ENCODE data around the gene SLC45A1.
A peak's percentile ranks its signal among the peaks of the same experiment; 100 is the strongest.

Gene SLC45A1

DNA sequence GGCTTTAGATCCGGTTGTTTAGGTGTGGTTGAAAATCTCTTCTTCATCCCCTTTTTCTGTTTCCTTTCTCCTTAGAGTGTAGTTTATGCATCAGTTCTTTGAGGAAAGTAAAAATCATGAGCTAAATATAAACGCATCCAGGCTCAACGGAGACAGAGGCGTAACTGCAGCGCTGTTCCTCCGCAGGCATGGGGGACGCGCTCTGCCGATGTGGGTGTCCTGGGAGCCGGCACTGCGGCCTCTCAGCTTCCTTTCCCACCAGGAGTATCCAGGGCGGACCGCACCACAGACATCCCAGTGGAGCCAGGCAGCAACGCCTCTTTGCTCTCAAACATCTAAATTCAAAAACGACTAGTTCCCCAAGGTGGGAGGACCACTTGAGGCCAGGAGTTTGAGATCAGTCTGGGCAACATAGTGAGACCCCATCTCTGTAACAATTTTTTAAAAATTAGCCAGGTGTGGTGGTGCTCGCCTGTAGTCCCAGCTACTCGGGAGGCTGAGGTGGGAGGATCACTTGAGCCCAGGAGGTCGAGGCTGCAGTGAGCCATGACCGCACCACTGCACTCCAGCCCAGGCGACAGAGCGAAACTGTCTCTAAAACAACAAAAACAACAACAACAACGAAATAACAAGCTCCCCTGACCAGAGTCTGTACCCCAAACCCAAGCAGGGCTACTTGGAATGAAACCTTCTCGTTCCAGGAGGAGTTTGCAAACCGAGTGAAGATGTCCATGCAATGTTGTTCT is 16.4 kb downstream of the SLC45A1 start:
- H2BK5ac ChIP-seq (ENCODE audit: low read length), result no peak overlapping the region
- no peak for DNase-seq (ENCODE audit: low spot score)
- H3K27ac ChIP-seq (replicated peaks; ENCODE audit: low read length), result no peak overlapping the region
- no peak overlapping the region for H2AK5ac ChIP-seq (ENCODE audit: low read depth, low read length)
- no CpG with 5 or more reads among the region's 24 CpGs for WGBS, 2 donors (ENCODE audit: extremely low coverage in 2 of 2, insufficient read length in 2 of 2, insufficient replicate concordance in 1 of 2)
- no peak overlapping the region for H3K9ac ChIP-seq (ENCODE audit: low read depth, low read length, poor library complexity)
- no peaks in the 10 kb centered on the region for H3K27me3 ChIP-seq (ENCODE audit: control insufficient read depth in 3 of 3, insufficient read depth in 3 of 3, low read depth in 1 of 3, low read length in 3 of 3)
- H2BK15ac ChIP-seq (ENCODE audit: low read length), result no peak overlapping the region
- no peaks in the 10 kb centered on the region for H3K36me3 ChIP-seq (replicated peaks in 1 of 2; ENCODE audit: control insufficient read depth in 2 of 2, insufficient read depth in 2 of 2, low read length in 2 of 2)
- H2BK120ac ChIP-seq (ENCODE audit: low read depth, low read length), result no peak overlapping the region
- no peaks in the 10 kb centered on the region for H3K79me1 ChIP-seq (ENCODE audit: low read depth, low read length)
- H4K8ac ChIP-seq (ENCODE audit: low read depth, low read length), result no peak overlapping the region
- no peak overlapping the region for H2BK12ac ChIP-seq (ENCODE audit: low read length)
- no peak overlapping the region for H2AFZ ChIP-seq (ENCODE audit: low read length)
- no peaks in the 10 kb centered on the region for H3K4me1 ChIP-seq (ENCODE audit: control insufficient read depth in 2 of 2, insufficient read depth in 1 of 2, low read depth in 1 of 2, low read length in 2 of 2)
- H3K4ac ChIP-seq (ENCODE audit: low read length), result no peak overlapping the region
- H3K14ac ChIP-seq (ENCODE audit: low read length), result no peak overlapping the region
- peak overlapping the region; percentile 32 for H3K23ac ChIP-seq (ENCODE audit: low read depth, low read length, poor library complexity)
- no peak overlapping the region for H4K91ac ChIP-seq (ENCODE audit: low read depth, low read length, poor library complexity)
- no peak overlapping the region for H3K4me2 ChIP-seq (ENCODE audit: insufficient read depth, low read length, poor library complexity, severe bottlenecking)
- peak overlapping the region; percentile 29 for H3K18ac ChIP-seq (ENCODE audit: low read length)
- H3K9me3 ChIP-seq (replicated peaks in 1 of 2; ENCODE audit: control insufficient read depth in 2 of 2, insufficient read depth in 1 of 2, low read depth in 1 of 2, low read length in 2 of 2), result no peaks in the 10 kb centered on the region
- no peak overlapping the region for H3K4me3 ChIP-seq (ENCODE audit: low read length in 2 of 2)

- Histone ChIP-seq H3K79me1 (ENCODE audit: low read depth, low read length) (no peaks in the 10 kb centered on the region), H2BK15ac (ENCODE audit: low read length) (no peak overlapping the region), H4K8ac (ENCODE audit: low read depth, low read length) (no peak overlapping the region), H3K27ac (replicated peaks; ENCODE audit: low read length) (no peak overlapping the region), H3K9me3 (replicated peaks in 1 of 2; ENCODE audit: control insufficient read depth in 2 of 2, insufficient read depth in 1 of 2, low read depth in 1 of 2, low read length in 2 of 2) (no peaks in the 10 kb centered on the region), H4K91ac (ENCODE audit: low read depth, low read length, poor library complexity) (no peak overlapping the region), H2BK12ac (ENCODE audit: low read length) (no peak overlapping the region), H2BK5ac (ENCODE audit: low read length) (no peak overlapping the region), H3K14ac (ENCODE audit: low read length) (no peak overlapping the region), H3K4me2 (ENCODE audit: insufficient read depth, low read length, poor library complexity, severe bottlenecking) (no peak overlapping the region), H3K4ac (ENCODE audit: low read length) (no peak overlapping the region), H3K36me3 (replicated peaks in 1 of 2; ENCODE audit: control insufficient read depth in 2 of 2, insufficient read depth in 2 of 2, low read length in 2 of 2) (no peaks in the 10 kb centered on the region), H3K4me1 (ENCODE audit: control insufficient read depth in 2 of 2, insufficient read depth in 1 of 2, low read depth in 1 of 2, low read length in 2 of 2) (no peaks in the 10 kb centered on the region), H3K27me3 (ENCODE audit: control insufficient read depth in 3 of 3, insufficient read depth in 3 of 3, low read depth in 1 of 3, low read length in 3 of 3) (no peaks in the 10 kb centered on the region), H2BK120ac (ENCODE audit: low read depth, low read length) (no peak overlapping the region), H2AK5ac (ENCODE audit: low read depth, low read length) (peak overlapping the region; percentile 9), H3K23ac (ENCODE audit: low read depth, low read length, poor library complexity) (no peak overlapping the region), H2AFZ (ENCODE audit: low read length) (no peak overlapping the region), H3K9ac (ENCODE audit: low read depth, low read length, poor library complexity) (no peak overlapping the region), H3K4me3 (ENCODE audit: low read length in 2 of 2) (no peak overlapping the region), H3K18ac (ENCODE audit: low read length) (peak overlapping the region; percentile 79)
- DNase-seq (ENCODE audit: low spot score), result no peak
- no CpG with 5 or more reads among the region's 27 CpGs for WGBS, 2 donors (ENCODE audit: extremely low coverage in 2 of 2, insufficient read length in 2 of 2, insufficient replicate concordance in 1 of 2)
Observed at GRCh38 chr1:8335246-8335645, 17.3 kb downstream of the SLC45A1 start.

GRCh38 chr1:8337776-8338525 is 20.0 kb downstream of the SLC45A1 start:
- WGBS, 2 donors (ENCODE audit: extremely low coverage in 2 of 2, insufficient read length in 2 of 2, insufficient replicate concordance in 1 of 2), result no CpG with 5 or more reads among the region's 25 CpGs

GRCh38 chr1:8338526-8339202 is 20.8 kb downstream of the SLC45A1 start:
- no peak overlapping the region for H3K4me3 ChIP-seq (ENCODE audit: low read length in 2 of 2)
- no peak overlapping the region for H4K8ac ChIP-seq (ENCODE audit: low read depth, low read length)
- no peak overlapping the region for H2BK12ac ChIP-seq (ENCODE audit: low read length)
- H2AFZ ChIP-seq (ENCODE audit: low read length), result no peak overlapping the region
- H3K4me1 ChIP-seq (ENCODE audit: control insufficient read depth in 2 of 2, insufficient read depth in 1 of 2, low read depth in 1 of 2, low read length in 2 of 2), result no peaks in the 10 kb centered on the region
- H3K79me1 ChIP-seq (ENCODE audit: low read depth, low read length), result no peaks in the 10 kb centered on the region
- H3K27ac ChIP-seq (replicated peaks; ENCODE audit: low read length), result no peak overlapping the region
- peak overlapping the region; percentile 57 for H3K18ac ChIP-seq (ENCODE audit: low read length)
- H2BK120ac ChIP-seq (ENCODE audit: low read depth, low read length), result no peak overlapping the region
- peak overlapping the region; percentile 14 for H3K14ac ChIP-seq (ENCODE audit: low read length)
- peaks cover 0 to 1% of the 10 kb centered on the region in 2 donors for H3K9me3 ChIP-seq (replicated peaks in 1 of 2; ENCODE audit: control insufficient read depth in 2 of 2, insufficient read depth in 1 of 2, low read depth in 1 of 2, low read length in 2 of 2)
- no peak overlapping the region for H3K4ac ChIP-seq (ENCODE audit: low read length)
- DNase-seq (ENCODE audit: low spot score), result no peak
- no CpG with 5 or more reads among the region's 26 CpGs for WGBS, 2 donors (ENCODE audit: extremely low coverage in 2 of 2, insufficient read length in 2 of 2, insufficient replicate concordance in 1 of 2)
- no peak overlapping the region for H3K9ac ChIP-seq (ENCODE audit: low read depth, low read length, poor library complexity)
- H3K4me2 ChIP-seq (ENCODE audit: insufficient read depth, low read length, poor library complexity, severe bottlenecking), result no peak overlapping the region
- peak overlapping the region; percentile 81 for H2AK5ac ChIP-seq (ENCODE audit: low read depth, low read length)
- H2BK15ac ChIP-seq (ENCODE audit: low read length), result no peak overlapping the region
- H3K27me3 ChIP-seq (ENCODE audit: control insufficient read depth in 3 of 3, insufficient read depth in 3 of 3, low read depth in 1 of 3, low read length in 3 of 3), result no peaks in the 10 kb centered on the region
- no peak overlapping the region for H4K91ac ChIP-seq (ENCODE audit: low read depth, low read length, poor library complexity)
- no peak overlapping the region for H3K23ac ChIP-seq (ENCODE audit: low read depth, low read length, poor library complexity)
- H3K36me3 ChIP-seq (replicated peaks in 1 of 2; ENCODE audit: control insufficient read depth in 2 of 2, insufficient read depth in 2 of 2, low read length in 2 of 2), result no peaks in the 10 kb centered on the region
- no peak overlapping the region for H2BK5ac ChIP-seq (ENCODE audit: low read length)

More at GRCh38 chr1:8337776-8338525, 20.0 kb downstream of the SLC45A1 start:
- Histone ChIP-seq H3K79me1 (ENCODE audit: low read depth, low read length) (no peaks in the 10 kb centered on the region), H3K18ac (ENCODE audit: low read length) (peak overlapping the region; percentile 57), H2BK15ac (ENCODE audit: low read length) (no peak overlapping the region), H4K91ac (ENCODE audit: low read depth, low read length, poor library complexity) (no peak overlapping the region), H3K4me2 (ENCODE audit: insufficient read depth, low read length, poor library complexity, severe bottlenecking) (no peak overlapping the region), H2BK120ac (ENCODE audit: low read depth, low read length) (no peak overlapping the region), H3K14ac (ENCODE audit: low read length) (peak overlapping the region; percentile 51), H4K8ac (ENCODE audit: low read depth, low read length) (no peak overlapping the region), H2BK12ac (ENCODE audit: low read length) (no peak overlapping the region), H3K4ac (ENCODE audit: low read length) (no peak overlapping the region), H3K9me3 (replicated peaks in 1 of 2; ENCODE audit: control insufficient read depth in 2 of 2, insufficient read depth in 1 of 2, low read depth in 1 of 2, low read length in 2 of 2) (peaks cover 0 to 1% of the 10 kb centered on the region in 2 donors), H2BK5ac (ENCODE audit: low read length) (no peak overlapping the region), H2AK5ac (ENCODE audit: low read depth, low read length) (peak overlapping the region; percentile 64), H3K9ac (ENCODE audit: low read depth, low read length, poor library complexity) (no peak overlapping the region), H3K4me3 (ENCODE audit: low read length in 2 of 2) (peak overlapping the region in 1 of 2 donors; percentile 42), H3K27ac (replicated peaks; ENCODE audit: low read length) (no peak overlapping the region), H3K4me1 (ENCODE audit: control insufficient read depth in 2 of 2, insufficient read depth in 1 of 2, low read depth in 1 of 2, low read length in 2 of 2) (no peaks in the 10 kb centered on the region), H3K36me3 (replicated peaks in 1 of 2; ENCODE audit: control insufficient read depth in 2 of 2, insufficient read depth in 2 of 2, low read length in 2 of 2) (no peaks in the 10 kb centered on the region), H2AFZ (ENCODE audit: low read length) (no peak overlapping the region), H3K23ac (ENCODE audit: low read depth, low read length, poor library complexity) (no peak overlapping the region), H3K27me3 (ENCODE audit: control insufficient read depth in 3 of 3, insufficient read depth in 3 of 3, low read depth in 1 of 3, low read length in 3 of 3) (no peaks in the 10 kb centered on the region)
- DNase-seq (ENCODE audit: low spot score), result no peak

Data from neuronal stem cell (in vitro differentiated cells).